Colonic mucosa (tissue), 4 donors: ENCODE results near the gene EYS. TPM values are rescaled to one million over a fixed set of nuclear protein-coding genes. Genes with fewer than 3 reads are reported as not detected.

Source experiments
- DNase-seq: peaks from one replicate; pipeline ENCODE4 v3.0.0-alpha.2; 2020
- H3K27ac ChIP-seq: fragments of 200-600 bp; one replicate; pipeline ENCODE4 v1.8.0; 2021
- H3K27me3 ChIP-seq: fragments of 200-600 bp; one replicate; pipeline ENCODE4 v1.8.0; 2021
- H3K36me3 ChIP-seq: fragments of 200-600 bp; one replicate; pipeline ENCODE4 v1.8.0; 2021
- H3K4me1 ChIP-seq: fragments of 200-600 bp; one replicate; pipeline ENCODE4 v1.8.0; 2021; ENCODE audit warnings: mild to moderate bottlenecking
- H3K4me3 ChIP-seq: fragments of 200-600 bp; one replicate; pipeline ENCODE4 v1.8.0; 2021
- H3K9ac ChIP-seq, 2 donors: one replicate each; pipeline ENCODE4 v1.7.0; 2013; ENCODE audit warnings: control low read depth in 2 of 2, low read depth in 2 of 2, low read length in 2 of 2
- H3K9me3 ChIP-seq: fragments of 200-600 bp; one replicate; pipeline ENCODE4 v1.8.0; 2021
- CTCF ChIP-seq: fragments of 200-600 bp; IDR thresholded peaks from one replicate; pipeline ENCODE4 v1.8.0; 2022; ENCODE audit warnings: antibody characterized with exemption, mild to moderate bottlenecking
- intact Hi-C: fragments of 100-400 bp; cut with DNase I; formaldehyde crosslinking; loops from one replicate; pipeline ENCODE4 v1.14.1; 2022
- total RNA-seq, 2 donors: library from RNA; stranded (reverse); fragmentation: NEBNext Ultra II Directional in 1 of 2; extraction: Animal tissue kit (Norgen Biotek cat#: 25700) in 1 of 2; gene quantifications; one replicate each; pipeline ENCODE4 v1.2.1, GENCODE V29; 2021
- donor health status: healthy.
- donor health status: DM: no; HTN: no; CAD: no.
- donor health status: DM: no; HTN: no; CAD: no.

The EYS gene
- total RNA-seq, 2 donors from 2014 or later: 0.64 to 0.82 TPM

GRCh38 chr6:64486578-64487351 lies 1220.3 kb downstream of the EYS start:
- Histone ChIP-seq H3K27me3 (no peaks in the 10 kb centered on the region), H3K4me3 (no peak overlapping the region), H3K36me3 (no peaks in the 10 kb centered on the region), H3K4me1 (no peaks in the 10 kb centered on the region), H3K9me3 (no peaks in the 10 kb centered on the region), H3K9ac (no peak overlapping the region), H3K27ac (no peak overlapping the region)
- intact Hi-C loops: no loop called here
- no peak for TF ChIP-seq CTCF
- no peak for DNase-seq

GRCh38 chr6:64483956-64484499 lies 1223.0 kb downstream of the EYS start:
- Histone ChIP-seq H3K9ac (no peak overlapping the region), H3K27ac (no peak overlapping the region), H3K9me3 (no peaks in the 10 kb centered on the region), H3K4me3 (no peak overlapping the region), H3K4me1 (no peaks in the 10 kb centered on the region), H3K36me3 (no peaks in the 10 kb centered on the region), H3K27me3 (no peaks in the 10 kb centered on the region)
- DNase-seq: no peak
- no peak for TF ChIP-seq CTCF
- intact Hi-C loops: no loop called here

- intact Hi-C loops: no loop called here
- Histone ChIP-seq H3K27me3 (no peaks in the 10 kb centered on the region), H3K4me1 (no peaks in the 10 kb centered on the region), H3K9me3 (no peaks in the 10 kb centered on the region), H3K36me3 (no peaks in the 10 kb centered on the region), H3K9ac (no peak overlapping the region), H3K27ac (no peak overlapping the region), H3K4me3 (no peak overlapping the region)
- no peak for DNase-seq
- TF ChIP-seq CTCF: no peak
Observed at GRCh38 chr6:64482631-64483030, 1224.4 kb downstream of the EYS start.

- Histone ChIP-seq H3K4me1 (no peaks in the 10 kb centered on the region), H3K36me3 (no peaks in the 10 kb centered on the region), H3K27me3 (no peaks in the 10 kb centered on the region), H3K4me3 (no peak overlapping the region), H3K27ac (no peak overlapping the region), H3K9me3 (no peaks in the 10 kb centered on the region), H3K9ac (no peak overlapping the region)
- intact Hi-C loops: no loop called here
- DNase-seq: no peak
- TF ChIP-seq CTCF: no peak
Observed at GRCh38 chr6:64479134-64479533, 1227.9 kb downstream of the EYS start.

- Histone ChIP-seq H3K27ac (no peak overlapping the region), H3K36me3 (no peaks in the 10 kb centered on the region), H3K4me1 (no peaks in the 10 kb centered on the region), H3K9ac (no peak overlapping the region), H3K4me3 (no peak overlapping the region), H3K9me3 (no peaks in the 10 kb centered on the region), H3K27me3 (no peaks in the 10 kb centered on the region)
- intact Hi-C loops: no loop called here
- no peak for DNase-seq
- no peak for TF ChIP-seq CTCF
Observed at GRCh38 chr6:64477391-64477790, 1229.6 kb downstream of the EYS start.
